Left lobe of liver (tissue), 2 donors: ENCODE measurements around the gene SULF2. TPM values are rescaled to one million over a fixed set of nuclear protein-coding genes. Genes with fewer than 3 reads are reported as not detected.

ENCODE experiments used
- ATAC-seq: fragments of 200-7000 bp; cut with Tn5 transposase; one replicate; pipeline ENCODE4 v1.9.1; 2020; ENCODE audit warnings: mild to moderate bottlenecking, moderate library complexity
- DNase-seq: peaks from one replicate; pipeline ENCODE4 v3.0.0-alpha.2; 2020; ENCODE audit warnings: low spot score
- total RNA-seq: library from RNA; stranded (reverse); gene quantifications from one replicate; pipeline ENCODE4 v1.2.1, GENCODE V29; 2021
- donor health status: DM: no; HTN: no; CAD: no; lungs with moderate emphysema.
- donor health status: DM: no; HTN: yes; CAD: no.

Gene SULF2
- total RNA-seq, 1 donor from 2014 or later = 110 TPM

GRCh38 chr20:47660983-47661700, 124.1 kb downstream of the SULF2 start:
- ATAC-seq = no peak
- no peak for DNase-seq

GRCh38 chr20:47660602-47660905, 124.7 kb downstream of the SULF2 start:
- ATAC-seq = no peak
- no peak for DNase-seq

GRCh38 chr20:47659904-47660601, 125.2 kb downstream of the SULF2 start:
- ATAC-seq (peak; percentile 16), DNase-seq (no peak)

- DNase-seq = no peak
- no peak for ATAC-seq
Measured at GRCh38 chr20:47656318-47656717, 129.0 kb downstream of the SULF2 start.

- DNase-seq (no peak), ATAC-seq (no peak)
Measured at GRCh38 chr20:47655635-47656034, 129.6 kb downstream of the SULF2 start.

GRCh38 chr20:47654370-47654769, 130.9 kb downstream of the SULF2 start:
- DNase-seq (no peak), ATAC-seq (no peak)

GRCh38 chr20:47653869-47654268, 131.4 kb downstream of the SULF2 start:
- DNase-seq = no peak
- ATAC-seq = no peak

GRCh38 chr20:47652794-47653193, 132.5 kb downstream of the SULF2 start:
- no peak for ATAC-seq
- DNase-seq = no peak

GRCh38 chr20:47652301-47652700, 133.0 kb downstream of the SULF2 start:
- no peak for DNase-seq
- ATAC-seq = no peak

GRCh38 chr20:47648943-47649342, 136.3 kb downstream of the SULF2 start:
- DNase-seq = no peak
- ATAC-seq = no peak

- ATAC-seq (no peak), DNase-seq (no peak)
Measured at GRCh38 chr20:47647994-47648393, 137.3 kb downstream of the SULF2 start.

- DNase-seq = no peak
Measured at GRCh38 chr20:47645632-47646031, 139.6 kb downstream of the SULF2 start.

GRCh38 chr20:47642624-47643023, 142.7 kb downstream of the SULF2 start:
- ATAC-seq = peak; percentile 41
- DNase-seq = no peak

More at GRCh38 chr20:47645632-47646031, 139.6 kb downstream of the SULF2 start:
- ATAC-seq = no peak

GRCh38 chr20:47642118-47642517, 143.2 kb downstream of the SULF2 start:
- DNase-seq (no peak), ATAC-seq (no peak)

GRCh38 chr20:47638851-47639250, 146.4 kb downstream of the SULF2 start:
- no peak for DNase-seq
- no peak for ATAC-seq

- no peak for ATAC-seq
- no peak for DNase-seq
Measured at GRCh38 chr20:47635256-47635655, 150.0 kb downstream of the SULF2 start.

GRCh38 chr20:47631078-47631477, 154.2 kb downstream of the SULF2 start:
- ATAC-seq (no peak), DNase-seq (no peak)

GRCh38 chr20:47629907-47630306, 155.4 kb downstream of the SULF2 start:
- no peak for DNase-seq
- ATAC-seq = no peak

- DNase-seq = no peak
- ATAC-seq = no peak
Measured at GRCh38 chr20:47627540-47627939, 157.7 kb downstream of the SULF2 start.

GRCh38 chr20:47623206-47623605, 162.1 kb downstream of the SULF2 start:
- ATAC-seq = no peak
- no peak for DNase-seq

GRCh38 chr20:47622118-47622665, 163.1 kb downstream of the SULF2 start:
- ATAC-seq (no peak), DNase-seq (no peak)
